Breast epithelium (tissue), 4 donors: Measurements from ENCODE around the gene SACM1L. TPM values are rescaled to one million over a fixed set of nuclear protein-coding genes. Genes with fewer than 3 reads are reported as not detected.

Source experiments
- DNase-seq, 2 donors: peaks; one replicate each; pipeline ENCODE4 v3.0.0-alpha.2; 2019; ENCODE audit warnings: low spot score in 2 of 2
- H3K27ac ChIP-seq, 2 donors: fragments of 200-600 bp; sonication (generic) in 1 of 2; one replicate each; pipeline ENCODE4 v1.5.1; 2016 to 2019; ENCODE audit warnings: mild to moderate bottlenecking in 1 of 2
- H3K27me3 ChIP-seq, 2 donors: fragments of 200-600 bp; sonication (generic) in 1 of 2; one replicate each; pipeline versions ENCODE4 v1.5.1 to v1.6.0; 2017 to 2019; ENCODE audit warnings: control low read depth in 1 of 2, mild to moderate bottlenecking in 1 of 2
- H3K36me3 ChIP-seq: fragments of 200-600 bp; one replicate; pipeline ENCODE4 v1.5.1; 2019
- H3K4me1 ChIP-seq, 2 donors: fragments of 200-600 bp; sonication (generic); one replicate each; pipeline ENCODE4 v1.5.1; 2016 to 2019; ENCODE audit warnings: control low read depth in 1 of 2
- H3K4me3 ChIP-seq, 3 donors: fragments of 200-600 bp; sonication (generic); 1 replicate in 2 of 3; 2 replicates in 1 of 3; pipeline ENCODE4 v1.5.1; 2016 to 2019; ENCODE audit warnings: mild to moderate bottlenecking in 3 of 3, moderate library complexity in 2 of 3
- H3K9me3 ChIP-seq, 2 donors: fragments of 200-600 bp; sonication (generic) in 1 of 2; one replicate each; pipeline ENCODE4 v1.5.1; 2016 to 2019; ENCODE audit warnings: control low read depth in 1 of 2
- POLR2A ChIP-seq: fragments of 450-650 bp; IDR thresholded peaks from one replicate; pipeline ENCODE4 v1.6.1; 2016; ENCODE audit warnings: antibody characterized with exemption, mild to moderate bottlenecking, moderate library complexity
- POLR2AphosphoS5 ChIP-seq, 3 donors: sonication (generic); formaldehyde crosslinking; IDR thresholded peaks; one replicate each; pipeline ENCODE4 v1.6.1; 2017; ENCODE audit warnings: antibody characterized with exemption in 3 of 3
- intact Hi-C: fragments of 100-400 bp; cut with DNase I; formaldehyde crosslinking; loops from one replicate; pipeline ENCODE4 v1.15.1; 2023; ENCODE audit warnings: low total_unique reads
- total RNA-seq, 3 donors: library from RNA; depleted of rRNA; stranded (reverse); fragments of >200 nt; gene quantifications; one replicate each; pipeline ENCODE4 v1.1.0, GENCODE V29; 2016
- TF ChIP-seq, protein P1 (sequence below), 3 donors: fragments of 450-650 bp; IDR thresholded peaks; one replicate each; pipeline ENCODE4 v1.5.1; 2016 to 2017; ENCODE audit warnings: antibody characterized with exemption in 3 of 3, mild to moderate bottlenecking in 3 of 3, moderate library complexity in 3 of 3

SACM1L gene
- total RNA-seq, 3 donors from 2014 or later: 49.3 to 84.7 (median 61.3) TPM

DNA sequence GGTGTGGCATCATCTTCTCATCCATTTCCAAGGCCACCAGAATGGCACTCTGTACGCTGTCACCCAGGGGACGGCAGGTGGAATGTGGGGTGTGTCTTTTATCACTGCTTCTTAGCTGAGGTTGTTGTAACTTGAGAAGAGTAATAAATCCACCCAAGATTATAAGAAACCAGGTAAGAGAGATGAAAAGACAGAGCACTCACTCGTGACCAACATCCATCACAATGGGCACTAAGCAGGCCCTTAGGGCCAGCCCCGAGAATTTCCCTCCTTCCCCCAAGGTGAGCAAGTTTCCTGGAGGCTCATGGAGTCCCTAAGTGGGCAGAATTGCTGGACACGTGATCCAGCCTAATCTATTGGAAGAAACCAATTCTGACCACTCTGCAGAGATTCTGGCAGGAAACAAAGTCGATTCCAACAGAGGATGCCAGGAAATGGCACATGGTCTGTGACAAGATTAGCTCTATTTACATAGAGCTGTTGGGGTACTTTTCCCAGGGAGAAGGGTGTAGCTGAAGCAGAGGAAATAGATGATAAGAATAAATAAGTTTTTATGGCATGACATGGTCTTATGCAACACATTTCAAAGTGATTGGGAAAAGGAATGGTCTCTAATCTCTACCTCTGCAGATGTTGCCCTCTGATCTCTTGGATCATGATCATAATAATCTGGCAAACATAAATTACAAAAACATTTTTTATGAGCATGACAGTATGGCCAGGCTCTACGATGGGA, 84.7 kb downstream of the SACM1L start:
- DNase-seq: no peak
- Histone ChIP-seq H3K27ac (no peak overlapping the region), H3K4me1 (no peaks in the 10 kb centered on the region), H3K9me3 (no peaks in the 10 kb centered on the region), H3K36me3 (no peaks in the 10 kb centered on the region), H3K4me3 (no peak overlapping the region), H3K27me3 (no peaks in the 10 kb centered on the region)
- TF ChIP-seq, protein P1, sequence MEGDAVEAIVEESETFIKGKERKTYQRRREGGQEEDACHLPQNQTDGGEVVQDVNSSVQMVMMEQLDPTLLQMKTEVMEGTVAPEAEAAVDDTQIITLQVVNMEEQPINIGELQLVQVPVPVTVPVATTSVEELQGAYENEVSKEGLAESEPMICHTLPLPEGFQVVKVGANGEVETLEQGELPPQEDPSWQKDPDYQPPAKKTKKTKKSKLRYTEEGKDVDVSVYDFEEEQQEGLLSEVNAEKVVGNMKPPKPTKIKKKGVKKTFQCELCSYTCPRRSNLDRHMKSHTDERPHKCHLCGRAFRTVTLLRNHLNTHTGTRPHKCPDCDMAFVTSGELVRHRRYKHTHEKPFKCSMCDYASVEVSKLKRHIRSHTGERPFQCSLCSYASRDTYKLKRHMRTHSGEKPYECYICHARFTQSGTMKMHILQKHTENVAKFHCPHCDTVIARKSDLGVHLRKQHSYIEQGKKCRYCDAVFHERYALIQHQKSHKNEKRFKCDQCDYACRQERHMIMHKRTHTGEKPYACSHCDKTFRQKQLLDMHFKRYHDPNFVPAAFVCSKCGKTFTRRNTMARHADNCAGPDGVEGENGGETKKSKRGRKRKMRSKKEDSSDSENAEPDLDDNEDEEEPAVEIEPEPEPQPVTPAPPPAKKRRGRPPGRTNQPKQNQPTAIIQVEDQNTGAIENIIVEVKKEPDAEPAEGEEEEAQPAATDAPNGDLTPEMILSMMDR (IDR thresholded peaks at IDR 0.05): no peak
- TF ChIP-seq POLR2A: no peak
- TF ChIP-seq POLR2AphosphoS5 (IDR thresholded peaks at IDR 0.05): no peak
- intact Hi-C loops: no loop called here

DNA sequence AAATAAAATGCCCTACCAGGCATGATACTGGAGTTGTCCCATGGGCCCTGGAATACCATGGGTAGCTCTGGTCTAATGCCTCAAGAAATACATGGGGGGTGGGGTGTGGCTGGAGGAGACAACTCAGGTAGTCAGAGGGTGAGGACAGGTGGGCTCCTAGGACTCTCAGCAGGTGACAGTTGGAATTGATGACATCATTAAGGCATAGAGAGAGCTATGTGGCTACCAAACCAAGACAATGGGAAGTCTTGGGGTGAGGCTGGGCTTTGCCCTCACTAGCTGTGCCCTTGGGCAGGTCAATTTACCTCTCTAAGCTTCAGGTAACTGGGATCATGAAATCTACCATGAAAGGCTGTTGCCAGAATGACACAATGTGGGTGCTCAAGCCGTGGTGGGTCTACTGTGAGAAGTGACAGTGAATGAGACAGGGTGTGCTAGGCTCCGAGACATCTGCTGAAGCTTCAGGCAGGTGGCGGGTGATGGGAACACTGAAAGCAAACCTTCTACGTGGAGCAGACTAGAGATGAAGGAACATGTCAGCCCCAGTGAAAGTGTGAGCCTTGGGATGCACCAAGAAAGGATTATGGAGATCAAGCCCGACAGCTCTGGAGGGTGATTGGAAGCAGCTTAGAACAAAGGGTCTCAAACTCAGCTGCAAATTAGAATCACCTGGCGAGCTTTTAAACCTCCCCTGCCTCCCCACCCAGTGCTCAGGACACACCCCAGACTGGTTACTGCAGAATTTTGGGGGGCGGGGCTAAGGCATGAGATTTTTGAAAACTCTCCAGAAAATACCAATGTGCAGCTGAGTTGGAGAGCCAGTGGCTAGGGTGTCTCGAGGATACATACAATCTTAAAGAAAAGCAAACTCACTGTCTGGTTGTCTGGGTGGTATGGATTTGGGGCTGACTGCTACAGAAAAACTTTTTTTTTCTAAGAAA, 85.7 kb downstream of the SACM1L start:
- TF ChIP-seq, protein P1 (IDR thresholded peaks at IDR 0.05): no peak
- no peak for TF ChIP-seq POLR2A
- no peak for TF ChIP-seq POLR2AphosphoS5 (IDR thresholded peaks at IDR 0.05)
- Histone ChIP-seq H3K27ac (no peak overlapping the region), H3K9me3 (no peaks in the 10 kb centered on the region), H3K27me3 (no peaks in the 10 kb centered on the region), H3K4me3 (no peak overlapping the region), H3K4me1 (no peaks in the 10 kb centered on the region), H3K36me3 (no peaks in the 10 kb centered on the region)
- no peak for DNase-seq
- intact Hi-C loops: no loop called here

DNA sequence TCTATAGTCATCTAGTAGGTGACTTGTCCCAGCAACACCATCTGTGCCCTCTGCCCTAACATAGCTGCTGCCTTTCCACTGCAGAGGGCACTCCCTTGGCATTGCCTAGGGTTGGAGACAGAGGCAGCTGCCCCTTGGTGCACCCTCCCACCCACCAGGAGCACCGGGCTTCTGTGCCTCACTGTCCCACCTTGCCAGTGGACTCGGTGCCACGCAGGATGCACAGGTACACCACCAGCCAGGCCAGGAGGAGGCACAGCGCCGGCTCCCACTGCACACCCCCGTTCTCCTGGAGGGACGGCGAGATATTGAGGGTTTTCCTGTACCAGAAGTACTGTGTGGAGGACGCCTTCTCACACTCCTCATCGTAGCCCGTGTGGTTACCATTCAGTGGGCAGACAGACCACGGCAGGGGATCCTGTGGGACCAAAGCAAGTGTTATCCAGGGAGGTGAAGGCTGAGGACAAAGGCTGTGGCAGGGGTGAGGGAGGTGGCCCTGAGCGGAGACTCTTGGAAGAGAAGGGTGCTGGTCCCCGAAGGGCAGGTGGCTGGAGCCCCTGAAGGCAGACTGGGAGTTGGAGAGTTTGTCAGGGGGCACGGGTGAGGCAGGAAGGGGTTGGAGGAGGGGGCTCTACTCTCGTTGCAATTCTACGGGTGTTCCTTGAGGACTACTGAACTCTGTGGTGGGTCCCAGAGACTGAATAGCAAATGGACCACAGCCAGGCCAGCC, 86.5 kb downstream of the SACM1L start:
- H3K27me3 ChIP-seq: no peaks in the 10 kb centered on the region
- TF ChIP-seq POLR2AphosphoS5 (IDR thresholded peaks at IDR 0.05) (no peak), POLR2A (no peak)
- TF ChIP-seq, protein P1 (IDR thresholded peaks at IDR 0.05): no peak
- intact Hi-C loops: no loop called here
- no peaks in the 10 kb centered on the region for H3K36me3 ChIP-seq
- DNase-seq: no peak
- H3K4me3 ChIP-seq: no peak overlapping the region
- H3K4me1 ChIP-seq: no peaks in the 10 kb centered on the region
- no peaks in the 10 kb centered on the region for H3K9me3 ChIP-seq
- no peak overlapping the region for H3K27ac ChIP-seq

DNA sequence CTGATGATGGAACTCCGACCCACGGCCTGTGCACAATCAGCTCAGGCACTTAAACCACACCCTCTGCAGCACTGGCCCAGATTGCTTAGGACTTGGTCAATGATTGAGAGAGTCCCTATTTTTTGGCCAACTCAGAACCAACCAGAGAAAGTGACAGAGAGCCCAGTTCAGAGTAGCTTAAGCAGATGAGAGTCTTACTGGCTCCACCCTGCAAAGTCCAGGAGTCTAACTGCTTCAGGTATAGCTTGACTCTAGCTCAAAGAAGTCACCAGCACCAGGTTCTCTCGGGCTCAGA, 87.1 kb downstream of the SACM1L start:
- H3K9me3 ChIP-seq: no peaks in the 10 kb centered on the region
- no peak overlapping the region for H3K27ac ChIP-seq
- H3K36me3 ChIP-seq: no peaks in the 10 kb centered on the region
- TF ChIP-seq POLR2AphosphoS5 (IDR thresholded peaks at IDR 0.05) (no peak), POLR2A (no peak)
- TF ChIP-seq, protein P1 (IDR thresholded peaks at IDR 0.05): no peak
- intact Hi-C loops: no loop called here
- no peaks in the 10 kb centered on the region for H3K27me3 ChIP-seq
- no peaks in the 10 kb centered on the region for H3K4me1 ChIP-seq
- H3K4me3 ChIP-seq: no peak overlapping the region
- no peak for DNase-seq
